ENCODE data around the gene SMC3. TPM values are rescaled to one million over a fixed set of nuclear protein-coding genes. Genes with fewer than 3 reads are reported as not detected.

Gene SMC3
- total and polyA plus RNA-seq, 12 donors = 11.1 to 23.5 (median 20.0) TPM

GRCh38 chr10:110563132-110563531 lies 4.4 kb upstream of the SMC3 start:
- H3K4me3 ChIP-seq = no peak overlapping the region
- 88 to 93% methylated on average over 8 of the region's 8 CpGs for WGBS, 2 donors
- no peaks in the 10 kb centered on the region for H3K36me3 ChIP-seq
- H3K4me1 ChIP-seq = peaks cover 0 to 9% (median 6%) of the 10 kb centered on the region in 9 donors
- intact Hi-C loops (cut with DNase I) = no loop called here
- peaks cover 0 to 5% (median 0%) of the 10 kb centered on the region in 7 donors for H3K27me3 ChIP-seq
- TF ChIP-seq CTCF (IDR thresholded peaks at IDR 0.05) = no peak
- ATAC-seq (no peak), DNase-seq (no peak)
- H3K27ac ChIP-seq = no peak overlapping the region
- no peaks in the 10 kb centered on the region for H3K9me3 ChIP-seq

DNA sequence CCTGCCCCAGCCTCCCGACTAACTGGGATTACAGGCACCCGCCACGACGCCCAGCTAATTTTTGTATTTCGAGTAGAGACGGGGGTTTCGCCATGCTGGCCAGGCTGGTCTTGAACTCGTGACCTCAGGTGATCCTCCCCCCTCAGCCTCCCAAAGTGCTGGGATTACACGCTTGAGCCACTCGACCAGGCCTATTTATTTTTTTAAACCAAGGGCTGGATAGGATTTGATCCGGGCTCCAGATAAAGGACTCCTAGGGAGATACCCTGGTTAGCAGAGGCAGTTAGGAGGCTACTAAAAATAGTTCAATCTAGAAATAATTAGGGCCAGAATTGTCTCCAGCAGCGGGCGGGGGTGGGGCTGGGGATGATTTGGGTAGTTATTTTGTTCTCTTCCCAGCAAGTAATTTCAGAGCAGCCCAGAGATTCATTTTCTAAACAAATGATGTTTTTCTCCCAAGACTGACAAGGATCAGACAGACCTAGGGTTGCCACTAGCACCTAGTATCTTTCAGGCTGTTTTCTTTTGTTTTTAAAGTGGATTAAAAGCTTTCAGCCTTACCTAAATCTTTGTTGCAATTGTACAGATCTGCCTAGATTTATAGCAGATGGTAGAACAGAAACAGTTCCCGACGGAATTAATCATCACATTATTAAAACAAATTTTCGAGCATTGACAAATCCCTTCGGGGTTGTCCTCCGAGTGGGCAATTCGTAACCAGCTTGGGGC lies 859 bp upstream of the SMC3 start:
- 41 to 50% methylated on average over 19 of the region's 19 CpGs for WGBS, 2 donors
- intact Hi-C loops (cut with DNase I) = no loop called here
- TF ChIP-seq CTCF (IDR thresholded peaks at IDR 0.05) = no peak
- no peak for ATAC-seq
- H3K9me3 ChIP-seq = no peaks in the 10 kb centered on the region
- H3K27me3 ChIP-seq = peaks cover 0 to 5% (median 0%) of the 10 kb centered on the region in 7 donors
- DNase-seq = no peak
- peak overlapping the region; percentile 78 to 99 (median 93) for H3K4me3 ChIP-seq
- H3K36me3 ChIP-seq = peaks cover 0 to 8% (median 0%) of the 10 kb centered on the region in 9 donors
- peaks cover 0 to 43% (median 34%) of the 10 kb centered on the region in 9 donors for H3K4me1 ChIP-seq
- H3K27ac ChIP-seq = peak overlapping the region in 9 of 10 donors; percentile 69 to 95 (median 92)

DNA sequence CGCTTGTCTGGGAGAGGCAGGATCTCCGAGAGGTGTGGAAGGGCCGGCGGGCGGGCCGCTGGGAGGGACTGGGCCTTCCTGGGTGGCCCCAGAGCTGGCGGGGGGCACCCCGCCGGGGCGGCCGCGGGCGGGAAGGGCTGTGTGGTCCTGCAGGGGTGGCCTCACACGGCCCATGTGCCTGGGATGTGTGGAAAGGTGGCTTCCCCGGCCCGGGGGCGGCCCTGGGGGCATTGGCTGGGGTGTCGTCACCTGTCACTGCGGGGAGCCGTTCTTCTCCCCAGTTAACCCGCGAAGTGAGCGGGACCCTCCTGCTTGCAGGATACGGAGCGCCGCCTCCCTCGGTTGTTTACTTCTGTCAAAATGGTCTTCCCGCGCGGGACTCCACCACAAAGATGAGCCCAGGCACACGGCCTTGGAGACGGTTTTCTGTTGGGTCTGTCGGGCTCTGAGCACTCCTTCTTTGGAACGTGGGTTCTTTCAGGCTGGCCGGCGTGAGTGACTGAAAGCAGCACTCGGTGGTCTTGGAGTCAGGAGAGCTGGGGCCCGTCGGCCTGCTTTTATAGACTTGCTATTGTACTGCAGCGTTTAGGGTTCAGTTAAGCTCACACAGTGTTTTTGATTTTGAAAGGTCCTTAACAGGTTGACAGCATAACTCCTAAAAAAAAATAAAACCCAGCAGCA lies 700 bp downstream of the SMC3 start:
- 0 to 1% methylated on average over 39 to 40 of the region's 40 CpGs for WGBS, 2 donors
- peak; percentile 52 to 80 (median 64) for ATAC-seq
- no peak for DNase-seq
- Histone ChIP-seq H3K4me1 (peaks cover 0 to 58% (median 46%) of the 10 kb centered on the region in 9 donors), H3K36me3 (peaks cover 0 to 16% (median 0%) of the 10 kb centered on the region in 9 donors), H3K27ac (peak overlapping the region; percentile 58 to 95 (median 91)), H3K27me3 (peaks cover 0 to 2% (median 0%) of the 10 kb centered on the region in 7 donors), H3K9me3 (no peaks in the 10 kb centered on the region), H3K4me3 (peak overlapping the region; percentile 78 to 99 (median 93))
- no peak for TF ChIP-seq CTCF (IDR thresholded peaks at IDR 0.05)
- intact Hi-C loops (cut with DNase I) = no loop called here

- 59 to 62% methylated on average over 3 of the region's 3 CpGs for WGBS, 2 donors
- TF ChIP-seq CTCF (IDR thresholded peaks at IDR 0.05) = no peak
These were observed 1.6 kb downstream of the SMC3 start for GRCh38 chr10:110569122-110569521.

More at GRCh38 chr10:110569122-110569521, 1.6 kb downstream of the SMC3 start:
- no peak for DNase-seq
- intact Hi-C loops (cut with DNase I) = no loop called here
- ATAC-seq = no peak
- no peaks in the 10 kb centered on the region for H3K27me3 ChIP-seq
- H3K27ac ChIP-seq = no peak overlapping the region
- peak overlapping the region in 6 of 10 donors; percentile 81 to 98 (median 93) for H3K4me3 ChIP-seq
- H3K9me3 ChIP-seq = no peaks in the 10 kb centered on the region
- H3K4me1 ChIP-seq = peaks cover 0 to 66% (median 46%) of the 10 kb centered on the region in 9 donors
- peaks cover 0 to 16% (median 0%) of the 10 kb centered on the region in 9 donors for H3K36me3 ChIP-seq

Measured in heart right ventricle (tissue), 16 donors.